ENCODE measurements around the gene SARS1.
"Not testable (repeated sequence)": the region's sequence is repeated elsewhere in the genome, so short reads cannot be mapped to it uniquely, and the experiment has no call there.

Gene SARS1, protein sequence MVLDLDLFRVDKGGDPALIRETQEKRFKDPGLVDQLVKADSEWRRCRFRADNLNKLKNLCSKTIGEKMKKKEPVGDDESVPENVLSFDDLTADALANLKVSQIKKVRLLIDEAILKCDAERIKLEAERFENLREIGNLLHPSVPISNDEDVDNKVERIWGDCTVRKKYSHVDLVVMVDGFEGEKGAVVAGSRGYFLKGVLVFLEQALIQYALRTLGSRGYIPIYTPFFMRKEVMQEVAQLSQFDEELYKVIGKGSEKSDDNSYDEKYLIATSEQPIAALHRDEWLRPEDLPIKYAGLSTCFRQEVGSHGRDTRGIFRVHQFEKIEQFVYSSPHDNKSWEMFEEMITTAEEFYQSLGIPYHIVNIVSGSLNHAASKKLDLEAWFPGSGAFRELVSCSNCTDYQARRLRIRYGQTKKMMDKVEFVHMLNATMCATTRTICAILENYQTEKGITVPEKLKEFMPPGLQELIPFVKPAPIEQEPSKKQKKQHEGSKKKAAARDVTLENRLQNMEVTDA

GRCh38 chr1:109213824-109214693 is at the start of gene SARS1:
TSS of gene SARS1 (plus strand) at chr1:109213918. CDS start at chr1:109213993, 75 bp downstream.
- DNase-seq (ENCODE audit: low spot score), result peak; percentile 98

DNA sequence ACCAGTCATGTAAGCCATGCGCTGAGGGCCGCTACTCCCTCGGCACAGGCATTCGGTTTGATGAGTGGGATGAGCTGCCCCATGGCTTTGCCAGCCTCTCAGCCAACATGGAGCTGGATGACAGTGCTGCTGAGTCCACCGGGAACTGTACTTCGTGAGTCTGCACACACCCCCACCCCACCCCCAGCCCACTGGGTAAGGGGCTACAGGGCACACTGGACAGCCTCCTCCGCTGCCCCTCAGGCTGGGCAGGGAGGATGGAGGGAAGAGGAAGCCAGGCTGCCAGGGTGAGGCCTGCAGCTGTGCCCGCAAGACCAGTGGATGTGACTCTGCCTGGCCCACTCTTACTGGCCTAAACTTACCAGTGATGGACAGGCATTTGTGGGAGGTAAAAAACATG is 49.2 kb upstream of the SARS1 start:
- no peak for DNase-seq (ENCODE audit: low spot score)

DNA sequence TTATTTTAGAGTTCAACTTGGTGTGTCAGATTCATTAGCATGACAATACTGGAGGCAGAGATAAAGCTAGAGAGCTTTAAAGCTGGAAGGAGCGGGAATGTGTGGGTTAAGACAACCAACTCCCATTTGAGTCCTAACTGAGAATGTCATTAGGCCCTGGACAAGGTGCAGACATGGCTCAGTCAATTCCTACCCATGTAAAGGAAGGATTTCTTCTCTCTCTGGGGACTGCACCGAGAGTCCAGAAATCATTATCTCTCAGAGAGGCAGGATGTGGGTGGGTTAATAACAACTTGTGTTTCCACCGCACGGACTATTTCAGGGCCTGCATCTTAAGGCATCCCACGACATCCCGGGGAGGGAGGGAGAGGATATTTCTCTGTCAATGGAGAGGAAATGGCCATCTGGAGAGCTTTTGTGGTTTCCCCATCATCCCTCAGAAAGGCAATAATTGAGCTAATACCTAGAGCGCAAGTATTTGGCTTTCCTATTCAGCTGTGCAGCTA is 46.7 kb upstream of the SARS1 start:
- DNase-seq (ENCODE audit: low spot score), result peak; percentile 37

DNA sequence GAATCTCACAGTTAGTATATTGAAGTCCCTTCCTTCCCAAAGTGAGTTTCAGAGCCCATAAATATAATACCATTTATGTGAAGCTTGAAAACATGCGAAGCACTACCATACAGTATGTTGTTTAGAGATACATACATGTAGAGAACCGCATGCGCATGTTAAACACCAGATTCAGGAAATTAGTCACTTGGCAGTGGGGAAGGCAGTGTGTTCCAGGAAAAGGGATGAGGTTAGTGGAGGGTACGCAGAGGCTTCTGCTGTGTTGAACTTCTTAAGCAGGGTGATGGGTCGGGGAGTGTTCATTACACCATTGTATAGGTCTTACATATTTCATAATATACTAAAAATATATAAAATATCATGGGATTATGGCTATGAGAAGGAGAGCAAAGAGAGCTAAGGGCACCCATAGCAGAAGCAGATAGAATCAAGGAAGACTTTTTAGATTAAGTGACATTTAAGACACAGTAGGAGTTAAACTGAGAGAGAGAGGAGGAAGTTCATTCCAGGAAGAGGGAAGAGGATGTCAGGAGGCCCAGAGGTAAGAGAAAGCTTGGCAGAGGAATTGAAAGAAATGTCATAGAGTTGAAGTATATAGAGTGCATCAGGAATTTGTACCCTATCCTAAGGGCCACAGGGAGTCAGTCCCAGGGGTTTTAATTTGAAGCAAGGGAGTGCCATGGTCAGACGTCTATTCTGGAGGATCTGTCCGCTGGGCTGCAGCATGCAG is 43.5 kb upstream of the SARS1 start:
- no peak for DNase-seq (ENCODE audit: low spot score)

DNA sequence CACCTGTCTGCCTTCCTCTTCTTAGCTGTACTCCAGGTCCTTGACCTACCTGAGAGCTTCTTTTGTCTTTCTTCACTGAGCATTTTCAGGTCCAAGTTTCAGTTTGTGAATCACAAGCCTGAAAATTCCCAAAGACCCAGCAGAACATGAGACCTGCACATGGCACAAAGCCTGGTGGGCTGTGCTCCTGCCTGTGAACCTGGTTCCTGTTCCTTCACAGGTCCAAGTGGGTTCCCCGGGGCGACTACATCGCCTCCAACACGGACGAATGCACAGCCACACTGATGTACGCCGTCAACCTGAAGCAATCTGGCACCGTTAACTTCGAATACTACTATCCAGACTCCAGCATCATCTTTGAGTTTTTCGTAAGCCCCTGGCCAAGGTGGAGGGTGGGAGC is 42.1 kb upstream of the SARS1 start:
- no peak for DNase-seq (ENCODE audit: low spot score)

- DNase-seq (ENCODE audit: low spot score), result not testable (repeated sequence)
Measured at GRCh38 chr1:109176349-109176748, 37.4 kb upstream of the SARS1 start.

- not testable (repeated sequence) for DNase-seq (ENCODE audit: low spot score)
Measured at GRCh38 chr1:109180715-109181084, 33.0 kb upstream of the SARS1 start.

DNA sequence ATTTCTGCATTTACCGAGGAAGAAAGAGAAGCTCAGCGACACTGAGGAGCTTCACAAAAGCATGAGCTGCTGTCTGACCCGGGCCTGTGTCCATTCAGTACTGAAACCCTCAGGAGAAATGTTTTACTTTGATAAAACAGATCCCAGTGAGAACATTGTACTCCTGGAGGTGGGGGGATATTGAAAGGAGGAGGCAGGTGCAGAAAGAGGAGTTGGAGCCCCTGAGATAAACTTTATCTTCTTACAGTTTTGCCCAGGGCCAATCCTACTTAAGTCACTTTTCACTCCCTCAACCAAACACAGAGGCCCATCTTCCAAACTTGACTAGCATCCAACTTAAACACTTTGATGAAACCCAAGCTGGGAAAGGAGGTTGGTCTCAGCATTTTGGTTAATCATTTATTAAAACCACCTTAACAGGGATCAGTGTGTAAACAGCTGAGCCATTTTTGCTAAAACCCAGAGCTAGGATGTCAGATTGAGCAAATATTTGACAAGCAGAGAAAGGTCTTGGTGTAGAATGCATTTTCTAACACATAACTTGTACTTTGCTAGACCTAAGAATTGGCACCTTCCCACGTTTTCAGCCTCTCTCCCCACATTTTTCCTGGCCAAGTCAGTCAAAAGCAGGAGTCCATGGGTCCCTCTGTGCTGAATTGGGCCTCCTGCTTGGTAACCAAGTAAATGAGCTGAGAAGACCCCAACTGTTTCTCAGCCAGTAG is 32.5 kb upstream of the SARS1 start:
- no peak for DNase-seq (ENCODE audit: low spot score)

GRCh38 chr1:109181807-109182163 is 31.9 kb upstream of the SARS1 start:
- DNase-seq (ENCODE audit: low spot score), result no peak

GRCh38 chr1:109183058-109183738 is 30.5 kb upstream of the SARS1 start:
- no peak for DNase-seq (ENCODE audit: low spot score)

- DNase-seq (ENCODE audit: low spot score), result no peak
Measured at GRCh38 chr1:109184687-109185086, 29.0 kb upstream of the SARS1 start.

GRCh38 chr1:109185357-109185756 is 28.4 kb upstream of the SARS1 start:
- no peak for DNase-seq (ENCODE audit: low spot score)

GRCh38 chr1:109185990-109186732 is 27.6 kb upstream of the SARS1 start:
- DNase-seq (ENCODE audit: low spot score), result no peak

DNA sequence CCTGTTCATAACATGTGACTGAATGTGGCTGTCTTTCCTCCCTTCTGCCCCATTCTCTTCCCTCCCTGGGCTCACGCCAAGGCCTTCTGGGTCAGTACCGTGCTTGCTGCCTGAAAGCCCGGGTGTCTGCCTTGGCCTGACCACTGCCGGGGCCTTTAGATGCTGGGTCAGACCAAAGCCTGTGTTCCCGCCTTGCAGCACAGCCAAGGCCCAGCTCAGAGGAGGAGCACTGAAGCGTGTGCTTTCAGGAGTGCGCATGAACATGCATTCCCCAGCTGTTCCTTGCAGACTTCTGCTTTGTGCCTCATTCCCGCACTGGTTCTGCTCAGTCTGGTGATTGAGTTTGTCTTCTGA is 27.0 kb upstream of the SARS1 start:
- peak; percentile 24 for DNase-seq (ENCODE audit: low spot score)

DNA sequence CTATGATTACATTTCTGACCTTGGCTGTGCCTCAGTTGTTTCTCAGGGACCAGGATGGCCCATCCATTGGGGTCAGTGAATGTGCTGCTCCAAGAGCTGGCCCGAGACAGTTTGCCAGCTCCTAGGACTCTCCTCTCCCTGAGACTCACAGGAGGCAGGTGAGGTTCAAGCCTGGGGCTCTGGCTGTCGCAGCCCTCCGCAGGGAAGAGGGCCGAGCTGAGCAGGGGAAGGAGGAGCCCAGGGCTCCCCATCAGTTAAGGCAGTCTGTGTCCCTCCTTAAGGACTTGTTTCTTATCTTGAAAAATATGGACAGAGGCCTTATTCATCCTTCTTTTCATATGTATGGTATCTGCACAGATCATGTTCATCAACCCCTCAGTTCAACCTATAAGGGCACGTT is 26.6 kb upstream of the SARS1 start:
- DNase-seq (ENCODE audit: low spot score), result no peak

DNA sequence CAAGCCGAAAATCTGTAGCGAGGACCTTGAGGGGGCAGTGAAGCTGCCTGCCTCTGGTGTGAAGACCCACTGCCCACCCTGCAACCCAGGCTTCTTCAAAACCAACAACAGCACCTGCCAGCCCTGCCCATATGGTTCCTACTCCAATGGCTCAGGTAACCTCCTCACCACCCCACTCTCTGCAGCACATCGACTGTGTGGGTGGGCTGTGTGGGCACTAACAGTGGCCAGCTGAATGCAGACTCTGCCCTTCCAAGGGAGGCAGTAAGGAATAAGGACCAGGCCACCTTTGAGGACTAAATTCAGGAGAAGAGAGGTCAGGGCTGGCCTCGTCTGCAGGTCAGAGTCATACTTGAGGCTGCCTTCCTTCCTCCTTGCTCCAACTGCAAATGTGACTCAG is 25.5 kb upstream of the SARS1 start:
- no peak for DNase-seq (ENCODE audit: low spot score)

GRCh38 chr1:109188781-109189180 is 24.9 kb upstream of the SARS1 start:
- DNase-seq (ENCODE audit: low spot score), result no peak

GRCh38 chr1:109190189-109190588 is 23.5 kb upstream of the SARS1 start:
- DNase-seq (ENCODE audit: low spot score), result no peak

DNA sequence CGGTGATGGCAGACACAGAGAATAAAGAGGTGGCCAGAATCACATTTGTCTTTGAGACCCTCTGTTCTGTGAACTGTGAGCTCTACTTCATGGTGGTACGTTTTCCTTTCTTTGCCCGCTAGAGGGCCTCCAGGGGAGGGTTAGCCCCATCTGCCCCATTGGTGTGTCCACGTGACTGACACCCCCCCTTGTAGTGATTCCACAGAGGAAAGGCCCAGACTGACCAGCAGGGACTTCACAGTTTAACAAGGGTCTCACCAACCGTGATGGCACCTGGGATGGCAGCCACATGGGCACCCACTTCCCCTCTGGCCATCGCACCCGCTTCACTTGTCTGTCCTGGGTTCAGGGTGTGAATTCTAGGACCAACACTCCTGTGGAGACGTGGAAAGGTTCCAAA is 22.3 kb upstream of the SARS1 start:
- DNase-seq (ENCODE audit: low spot score), result peak; percentile 14

DNA sequence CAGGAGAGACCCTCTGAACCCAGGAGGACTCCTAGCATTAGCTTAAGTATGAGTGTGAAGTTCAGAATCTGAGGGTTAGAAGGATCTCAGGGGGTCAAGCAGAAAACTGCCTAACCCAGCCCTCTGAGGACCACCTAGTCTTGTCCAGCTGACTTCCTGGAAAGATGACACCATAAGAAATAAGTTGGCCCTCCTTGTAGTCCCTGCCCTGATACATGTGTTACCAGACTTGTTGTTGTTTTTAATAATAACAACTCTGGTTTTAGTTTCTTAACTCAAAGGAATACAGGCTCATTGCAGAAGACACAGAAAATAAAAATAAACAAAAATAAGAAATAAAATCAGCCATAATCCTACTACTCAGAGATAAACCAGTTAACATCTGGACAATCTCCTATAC is 21.8 kb upstream of the SARS1 start:
- DNase-seq (ENCODE audit: low spot score), result no peak
